ENCODE measurements around the gene SMAD9. TPM values are rescaled to one million over a fixed set of nuclear protein-coding genes. Genes with fewer than 3 reads are reported as not detected.

Gene SMAD9
- total RNA-seq, 1 donor = 4.7 TPM

- Histone ChIP-seq H3K79me2 (ENCODE audit: insufficient read depth, low read length) (no peaks in the 10 kb centered on the region), H3K9me3 (ENCODE audit: low read depth, low read length) (no peaks in the 10 kb centered on the region), H3K27me3 (ENCODE audit: insufficient read depth, low read length) (no peaks in the 10 kb centered on the region), H3K4me2 (ENCODE audit: insufficient read depth, low read length) (no peak overlapping the region), H3K36me3 (ENCODE audit: insufficient read depth, low read length) (no peaks in the 10 kb centered on the region), H4K20me1 (ENCODE audit: insufficient read depth, low read length) (no peaks in the 10 kb centered on the region), H3K4me1 (ENCODE audit: insufficient read depth, low read length) (no peaks in the 10 kb centered on the region), H3K4me3 (ENCODE audit: insufficient read depth, low read length) (no peak overlapping the region), H3K27ac (ENCODE audit: low read depth, low read length) (no peak overlapping the region), H2AFZ (ENCODE audit: low read length) (no peak overlapping the region)
- TF ChIP-seq CTCF (IDR thresholded peaks at IDR 0.05; ENCODE audit: extremely low read depth, low read depth, low read length) = no peak
- no peak for DNase-seq (ENCODE audit: insufficient read length, low spot score, missing footprints)
These were observed 124.0 kb downstream of the SMAD9 start for GRCh38 chr13:36796052-36796451.

- Histone ChIP-seq H3K4me1 (ENCODE audit: insufficient read depth, low read length) (no peaks in the 10 kb centered on the region), H3K27me3 (ENCODE audit: insufficient read depth, low read length) (no peaks in the 10 kb centered on the region), H3K36me3 (ENCODE audit: insufficient read depth, low read length) (no peaks in the 10 kb centered on the region), H2AFZ (ENCODE audit: low read length) (no peak overlapping the region), H3K4me3 (ENCODE audit: insufficient read depth, low read length) (no peak overlapping the region), H3K9me3 (ENCODE audit: low read depth, low read length) (no peaks in the 10 kb centered on the region), H3K4me2 (ENCODE audit: insufficient read depth, low read length) (no peak overlapping the region), H4K20me1 (ENCODE audit: insufficient read depth, low read length) (no peaks in the 10 kb centered on the region), H3K79me2 (ENCODE audit: insufficient read depth, low read length) (no peaks in the 10 kb centered on the region), H3K27ac (ENCODE audit: low read depth, low read length) (no peak overlapping the region)
- no peak for DNase-seq (ENCODE audit: insufficient read length, low spot score, missing footprints)
- TF ChIP-seq CTCF (IDR thresholded peaks at IDR 0.05; ENCODE audit: extremely low read depth, low read depth, low read length) = no peak
These were observed 124.6 kb downstream of the SMAD9 start for GRCh38 chr13:36795463-36795862.

Other genes starting within 250 kb of the SMAD9 start
- not detected in 2 replicates for gene SERTM1, start 246.2 kb downstream of the SMAD9 start, total RNA-seq
- gene RFXAP, start 101.0 kb downstream of the SMAD9 start, total RNA-seq = 2.9 and 3.8 TPM in 2 replicates
- 39.4 and 42.1 TPM in 2 replicates for gene ALG5, start 79.1 kb upstream of the SMAD9 start, total RNA-seq
- 25.7 and 28.6 TPM in 2 replicates for gene EXOSC8, start 80.5 kb upstream of the SMAD9 start, total RNA-seq
- 53.6 and 60.1 TPM in 2 replicates for gene SUPT20H, start 139.4 kb upstream of the SMAD9 start, total RNA-seq
- gene CSNK1A1L, start 185.4 kb upstream of the SMAD9 start, total RNA-seq = not detected in 2 replicates

Data from osteoblast (primary cell).